ENCODE results near the gene KCMF1. TPM values are rescaled to one million over a fixed set of nuclear protein-coding genes. Genes with fewer than 3 reads are reported as not detected.

Gene KCMF1
- total and polyA plus RNA-seq, 10 of the 15 experiments (the other 5 are each of a cell fraction or from before 2014, with no cell fraction given): 8.4 to 124 (median 43.0) TPM

DNA sequence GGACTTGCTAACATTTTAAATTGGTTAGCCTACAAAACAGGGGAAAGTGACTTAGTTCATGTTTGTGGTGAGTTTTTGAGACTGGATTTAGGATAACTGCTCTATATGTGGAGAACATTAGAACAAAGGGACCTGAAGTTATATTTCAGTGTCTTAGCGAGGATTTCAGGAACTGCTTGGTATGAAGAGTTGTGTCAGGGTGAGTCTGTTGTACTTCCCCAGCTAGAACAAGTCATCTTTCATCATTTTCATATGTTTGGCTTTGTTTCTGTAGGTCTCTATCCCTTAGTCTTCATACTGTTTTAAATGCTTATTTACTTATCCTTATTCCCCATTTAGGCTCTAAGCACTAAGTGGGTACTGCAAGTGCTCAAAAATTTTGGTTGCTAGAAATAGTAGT lies 41.9 kb downstream of the KCMF1 start:
- H3K9ac ChIP-seq (ENCODE audit: control insufficient read depth, insufficient read depth, low read length): no peak overlapping the region
- DNase-seq (ENCODE audit: low read depth, low spot score) (no peak), ATAC-seq (0 out of 3 replicates have a peak, but pooled peaks have one; percentile 13), FAIRE-seq (peak; percentile 68)
- SMC1A ChIA-PET (ENCODE audit: uncharacterized antibody, unreplicated experiment): interaction anchor here (0.8 to 2.4 kb wide), 8 partner anchors 11 to 87 kb away, joined by 3 to 14 read pairs (median 4); no protein-coding TSS in a partner anchor
- 62% methylated on average over 1 of the region's 1 CpG for WGBS (ENCODE audit: insufficient coverage, insufficient replicate concordance, low lambda C conversion rate, missing lambda C conversion rate)
- H3K4me2 ChIP-seq (ENCODE audit: control insufficient read depth, insufficient read depth): no peak overlapping the region
- no peak overlapping the region for H3K4me3 ChIP-seq
- POLR2A ChIA-PET: no interaction called here
- in situ Hi-C loops (cut with MboI) (loop anchor here (5.0 kb wide), 1 partner anchor 86 kb away; no protein-coding TSS in a partner anchor), intact Hi-C loops (cut with micrococcal nuclease; ENCODE audit: unreplicated experiment) (loop anchor here (5.0 kb wide), 3 partner anchors 41 to 131 kb away; partner anchors contain the start of genes KCMF1 and TRABD2A)
- no peak for TF ChIP-seq SPI1 (IDR thresholded peaks at IDR 0.05; ENCODE audit: borderline replicate concordance, insufficient read depth, low read depth, low read length)
- no peak for TF ChIP-seq KDM1A (IDR thresholded peaks at IDR 0.05; ENCODE audit: borderline replicate concordance)
- no peak for TF ChIP-seq CREM (IDR thresholded peaks at IDR 0.05; ENCODE audit: low read depth)
- TF ChIP-seq, protein P1, sequence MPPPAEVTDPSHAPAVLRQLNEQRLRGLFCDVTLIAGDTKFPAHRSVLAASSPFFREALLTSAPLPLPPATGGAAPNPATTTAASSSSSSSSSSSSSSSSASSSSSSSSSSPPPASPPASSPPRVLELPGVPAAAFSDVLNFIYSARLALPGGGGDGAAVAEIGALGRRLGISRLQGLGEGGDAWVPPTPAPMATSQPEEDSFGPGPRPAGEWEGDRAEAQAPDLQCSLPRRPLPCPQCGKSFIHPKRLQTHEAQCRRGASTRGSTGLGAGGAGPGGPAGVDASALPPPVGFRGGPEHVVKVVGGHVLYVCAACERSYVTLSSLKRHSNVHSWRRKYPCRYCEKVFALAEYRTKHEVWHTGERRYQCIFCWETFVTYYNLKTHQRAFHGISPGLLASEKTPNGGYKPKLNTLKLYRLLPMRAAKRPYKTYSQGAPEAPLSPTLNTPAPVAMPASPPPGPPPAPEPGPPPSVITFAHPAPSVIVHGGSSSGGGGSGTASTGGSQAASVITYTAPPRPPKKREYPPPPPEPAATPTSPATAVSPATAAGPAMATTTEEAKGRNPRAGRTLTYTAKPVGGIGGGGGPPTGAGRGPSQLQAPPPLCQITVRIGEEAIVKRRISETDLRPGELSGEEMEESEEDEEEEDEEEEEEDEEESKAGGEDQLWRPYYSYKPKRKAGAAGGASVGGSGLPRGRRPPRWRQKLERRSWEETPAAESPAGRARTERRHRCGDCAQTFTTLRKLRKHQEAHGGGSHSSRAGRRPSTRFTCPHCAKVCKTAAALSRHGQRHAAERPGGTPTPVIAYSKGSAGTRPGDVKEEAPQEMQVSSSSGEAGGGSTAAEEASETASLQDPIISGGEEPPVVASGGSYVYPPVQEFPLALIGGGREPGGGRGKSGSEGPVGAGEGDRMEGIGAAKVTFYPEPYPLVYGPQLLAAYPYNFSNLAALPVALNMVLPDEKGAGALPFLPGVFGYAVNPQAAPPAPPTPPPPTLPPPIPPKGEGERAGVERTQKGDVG (CRISPR knock-in tag; IDR thresholded peaks at IDR 0.05): no peak
- TF ChIP-seq NBN (IDR thresholded peaks at IDR 0.05): no peak
- TF ChIP-seq ZNF217 (IDR thresholded peaks at IDR 0.05): no peak
- no peak for TF ChIP-seq TCF7 (IDR thresholded peaks at IDR 0.05; ENCODE audit: borderline replicate concordance)
- no peak for TF ChIP-seq TBL1XR1 (IDR thresholded peaks at IDR 0.05; ENCODE audit: low read depth, low read length)
- TF ChIP-seq NFYA (IDR thresholded peaks at IDR 0.05; ENCODE audit: borderline replicate concordance, low read depth, low read length): no peak
- TF ChIP-seq ZNF274 (IDR thresholded peaks at IDR 0.05; ENCODE audit: insufficient read depth, insufficient read length): no peak
- no peak for TF ChIP-seq DPF2 (IDR thresholded peaks at IDR 0.05)
- TF ChIP-seq RFX5 (IDR thresholded peaks at IDR 0.05; ENCODE audit: low read depth, low read length): no peak
- no peak for TF ChIP-seq SREBF1 (IDR thresholded peaks at IDR 0.05; ENCODE audit: low read length)
- no peak for TF ChIP-seq SUPT20H (IDR thresholded peaks at IDR 0.05; ENCODE audit: borderline replicate concordance, control insufficient read depth, low read depth, low read length)
- no peak for TF ChIP-seq ATF7 (IDR thresholded peaks at IDR 0.05; ENCODE audit: low read depth)
- RAD21 ChIA-PET (ENCODE audit: unreplicated experiment): interaction anchor here (1.3 to 4.5 kb wide), 4 partner anchors 66 to 87 kb away, joined by 3 to 52 read pairs (median 14); no protein-coding TSS in a partner anchor
- no peaks in the 10 kb centered on the region; a peak in 2 of 4 replicates for H3K36me3 ChIP-seq (ENCODE audit: control insufficient read depth in 2 of 2, insufficient read depth in 2 of 2, low read length in 1 of 2)
- peaks cover 89% of the 10 kb centered on the region for H3K79me2 ChIP-seq (ENCODE audit: control insufficient read depth, insufficient read depth, low read length)
- H3K4me1 ChIP-seq (ENCODE audit: control insufficient read depth, insufficient read depth, low read length): peaks cover 32% of the 10 kb centered on the region
- H2AFZ ChIP-seq (ENCODE audit: control insufficient read depth, low read depth, low read length): no peak overlapping the region
- CTCF ChIA-PET: interaction anchor here (0.6 to 6.7 kb wide), 7 partner anchors 11 to 82 kb away, joined by 3 to 61 read pairs (median 3); no protein-coding TSS in a partner anchor
- no peaks in the 10 kb centered on the region; the same call in 2 of the 3 replicates for H3K9me3 ChIP-seq (replicated peaks; ENCODE audit: control insufficient read depth, insufficient read depth, low read length)
- BruUV-seq (replicated peaks): no TSS peak
- H3K27me3 ChIP-seq (replicated peaks in 1 of 2; ENCODE audit: control insufficient read depth in 2 of 2, insufficient read depth in 2 of 2, low read length in 1 of 2): no peaks in the 10 kb centered on the region
- H3K27ac ChIP-seq (ENCODE audit: control insufficient read depth, insufficient read depth): peak overlapping the region; percentile 32
- no peaks in the 10 kb centered on the region for H4K20me1 ChIP-seq (ENCODE audit: control insufficient read depth, insufficient read depth)
